ENCODE measurements around the gene HDAC4. TPM values are rescaled to one million over a fixed set of nuclear protein-coding genes. Genes with fewer than 3 reads are reported as not detected.

Gene HDAC4
- total and polyA plus RNA-seq, 2 of the 8 experiments (the other 6 are each of a cell fraction or from before 2014, with no cell fraction given): 15.4 to 31.5 TPM

- Histone ChIP-seq H2AK5ac (ENCODE audit: low read depth, low read length) (no peak overlapping the region), H3K9ac (replicated peaks in 1 of 4; ENCODE audit: extremely low read depth in 1 of 4, low read depth in 3 of 4, low read length in 3 of 4) (no peak overlapping the region), H4K20me1 (replicated peaks in 1 of 2; ENCODE audit: control insufficient read depth in 1 of 2, insufficient read depth in 2 of 2, low read length in 2 of 2) (peaks cover 13 to 15% of the 10 kb centered on the region in 2 experiments), H3K4me3 (ENCODE audit: extremely low read depth in 1 of 4, insufficient read depth in 2 of 4, low read depth in 3 of 4, low read length in 4 of 4) (no peak overlapping the region), H3K14ac (ENCODE audit: insufficient read length) (no peak overlapping the region), H3K9me3 (ENCODE audit: insufficient read depth in 2 of 2, low read depth in 1 of 2, low read length in 1 of 2) (no peaks in the 10 kb centered on the region), H3K79me1 (ENCODE audit: low read depth, low read length) (peaks cover 21% of the 10 kb centered on the region), H3K79me2 (ENCODE audit: control insufficient read depth in 1 of 2, insufficient read depth in 2 of 2, low read length in 2 of 2) (peaks cover 0 to 79% of the 10 kb centered on the region in 2 experiments; a peak in 2 of 4 replicates), H3K18ac (ENCODE audit: extremely low read depth, low read length) (no peak overlapping the region), H3K27me3 (replicated peaks in 1 of 4; ENCODE audit: control insufficient read depth in 3 of 4, extremely low read depth in 1 of 4, insufficient read depth in 3 of 4, low read length in 3 of 4) (no peaks in the 10 kb centered on the region), H3K4me2 (ENCODE audit: insufficient read depth in 1 of 2, low read depth in 2 of 2, low read length in 2 of 2) (no peak overlapping the region), H4K8ac (ENCODE audit: extremely low read depth, insufficient read depth, low read length) (peak overlapping the region; percentile 66; the same call in 1 of the 2 replicates), H2BK20ac (ENCODE audit: low read length) (no peak overlapping the region), H3K56ac (replicated peaks; ENCODE audit: insufficient read length, low read depth, low read length) (no peak overlapping the region), H3K23ac (ENCODE audit: insufficient read length) (no peak overlapping the region), H3K27ac (ENCODE audit: low read depth, low read length) (no peak overlapping the region), H3K4ac (replicated peaks; ENCODE audit: insufficient read length, low read depth, low read length) (no peak overlapping the region), H2BK5ac (ENCODE audit: low read depth, low read length) (no peak overlapping the region), H3K4me1 (replicated peaks in 1 of 4; ENCODE audit: control insufficient read depth in 3 of 4, insufficient read depth in 4 of 4, low read length in 3 of 4) (peaks cover 0 to 13% (median 10%) of the 10 kb centered on the region in 4 experiments; a peak in 6 of 7 replicates), H2BK120ac (replicated peaks; ENCODE audit: low read depth, low read length) (no peak overlapping the region), H2BK12ac (ENCODE audit: low read depth, low read length) (no peak overlapping the region), H2BK15ac (ENCODE audit: low read length) (no peak overlapping the region), H3K23me2 (ENCODE audit: low read depth, low read length) (no peaks in the 10 kb centered on the region), H3K36me3 (ENCODE audit: control insufficient read depth in 2 of 4, insufficient read depth in 4 of 4, low read length in 3 of 4) (no peaks in the 10 kb centered on the region), H4K91ac (replicated peaks; ENCODE audit: insufficient read length, low read length) (no peak overlapping the region), H2AFZ (ENCODE audit: low read length) (no peak overlapping the region), H4K5ac (ENCODE audit: insufficient read length, low read depth, low read length) (no peak overlapping the region)
- no peak for DNase-seq (ENCODE audit: low read depth in 1 of 2, low spot score in 2 of 2)
- 90% methylated on average over 29 of the region's 31 CpGs; no CpG with 5 or more reads in 1 of the 2 experiments for WGBS, 2 experiments (ENCODE audit: extremely low coverage in 1 of 2, insufficient coverage in 1 of 2, insufficient read length in 1 of 2, insufficient replicate concordance in 2 of 2, low coverage in 1 of 2, low lambda C conversion rate in 2 of 2, missing lambda C conversion rate in 1 of 2)
- FAIRE-seq: no peak
- ChIA-PET POLR2A (ENCODE audit: partially characterized antibody) (interaction anchor here (1.3 kb wide), 1 partner anchor 10 kb away, joined by 3 read pairs; no protein-coding TSS in a partner anchor), CTCF (ENCODE audit: partially characterized antibody) (interaction anchor here (1.0 to 1.1 kb wide), 2 partner anchors 103 to 215 kb away, joined by 3 to 5 read pairs; no protein-coding TSS in a partner anchor)
- TF ChIP-seq PHF8 (conservative IDR thresholded peaks at IDR 0.05; ENCODE audit: low read depth, low read length) (no peak), TEAD4 (IDR thresholded peaks at IDR 0.05; ENCODE audit: low read depth, low read length) (no peak), KDM4A (IDR thresholded peaks at IDR 0.05; ENCODE audit: low read depth, low read length, severe bottlenecking) (no peak), EGR1 (IDR thresholded peaks at IDR 0.05; ENCODE audit: borderline replicate concordance, low read depth, low read length) (no peak), KDM1A (IDR thresholded peaks at IDR 0.05; ENCODE audit: borderline replicate concordance, low read length) (no peak), NRF1 (IDR thresholded peaks at IDR 0.05; ENCODE audit: low read depth, low read length) (no peak), MAX (IDR thresholded peaks at IDR 0.05) (no peak), JUN (IDR thresholded peaks at IDR 0.05; ENCODE audit: low read depth, low read length) (no peak), CBX5 (IDR thresholded peaks at IDR 0.05; ENCODE audit: low read depth, low read length) (no peak), RBBP5 (IDR thresholded peaks at IDR 0.05; ENCODE audit: borderline replicate concordance, low read depth, low read length) (no peak), E2F6 (IDR thresholded peaks at IDR 0.05) (no peak)
These were observed 153.2 kb downstream of the HDAC4 start for GRCh38 chr2:239247401-239248245.

All from H1 (cell line).